HG02943 (cell line): ENCODE data around the gene SOS2.
"Not testable (repeated sequence)": the region's sequence is repeated elsewhere in the genome, so short reads cannot be mapped to it uniquely, and the experiment has no call there.

ENCODE experiments used
- ATAC-seq: cut with Tn5 transposase; IDR thresholded peaks from one replicate; pipeline ENCODE4 v1.9.1; 2021; ENCODE audit warnings: mild to moderate bottlenecking, low read depth, moderate library complexity; ENCODE audit not compliant: unreplicated experiment

SOS2 gene

GRCh38 chr14:50229681-50230080 is 1.7 kb downstream of the SOS2 start:
- ATAC-seq = no peak

GRCh38 chr14:50228313-50228712 is 3.1 kb downstream of the SOS2 start:
- no peak for ATAC-seq

GRCh38 chr14:50225974-50226297 is 5.4 kb downstream of the SOS2 start:
- no peak for ATAC-seq

GRCh38 chr14:50225067-50225973 is 6.1 kb downstream of the SOS2 start:
- ATAC-seq = no peak

GRCh38 chr14:50222055-50222613 is 9.2 kb downstream of the SOS2 start:
- ATAC-seq = no peak

GRCh38 chr14:50218501-50218900 is 12.9 kb downstream of the SOS2 start:
- no peak for ATAC-seq

- no peak for ATAC-seq
Measured at GRCh38 chr14:50215416-50215815, 16.0 kb downstream of the SOS2 start.

GRCh38 chr14:50213795-50214194 is 17.6 kb downstream of the SOS2 start:
- ATAC-seq = no peak

- no peak for ATAC-seq
Measured at GRCh38 chr14:50212726-50213125, 18.7 kb downstream of the SOS2 start.

GRCh38 chr14:50210074-50210473 is 21.3 kb downstream of the SOS2 start:
- no peak for ATAC-seq

GRCh38 chr14:50198499-50198898 is 32.9 kb downstream of the SOS2 start:
- ATAC-seq = no peak

- ATAC-seq = no peak
Measured at GRCh38 chr14:50191499-50191898, 39.9 kb downstream of the SOS2 start.

GRCh38 chr14:50186107-50186506 is 45.3 kb downstream of the SOS2 start:
- ATAC-seq = no peak

- ATAC-seq = no peak
Measured at GRCh38 chr14:50173891-50174290, 57.5 kb downstream of the SOS2 start.

GRCh38 chr14:50171895-50172294 is 59.5 kb downstream of the SOS2 start:
- ATAC-seq = no peak

GRCh38 chr14:50167381-50167780 is 64.0 kb downstream of the SOS2 start:
- not testable (repeated sequence) for ATAC-seq

GRCh38 chr14:50156111-50156510 is 75.3 kb downstream of the SOS2 start:
- no peak for ATAC-seq

GRCh38 chr14:50148799-50149198 is 82.6 kb downstream of the SOS2 start:
- ATAC-seq = no peak

GRCh38 chr14:50139192-50139591 is 92.2 kb downstream of the SOS2 start:
- ATAC-seq = no peak

GRCh38 chr14:50127802-50128201 is 103.6 kb downstream of the SOS2 start:
- no peak for ATAC-seq

GRCh38 chr14:50123062-50123461 is 108.3 kb downstream of the SOS2 start:
- no peak for ATAC-seq

- no peak for ATAC-seq
Measured at GRCh38 chr14:50122291-50122690, 109.1 kb downstream of the SOS2 start.
